ENCODE results near the gene MTARC2. TPM values are rescaled to one million over a fixed set of nuclear protein-coding genes. Genes with fewer than 3 reads are reported as not detected.
A peak's percentile ranks its signal among the peaks of the same experiment; 100 is the strongest.

Gene MTARC2
- polyA plus RNA-seq, 6 donors from 2014 or later, result 2.4 to 23.7 (median 4.0) TPM

DNA sequence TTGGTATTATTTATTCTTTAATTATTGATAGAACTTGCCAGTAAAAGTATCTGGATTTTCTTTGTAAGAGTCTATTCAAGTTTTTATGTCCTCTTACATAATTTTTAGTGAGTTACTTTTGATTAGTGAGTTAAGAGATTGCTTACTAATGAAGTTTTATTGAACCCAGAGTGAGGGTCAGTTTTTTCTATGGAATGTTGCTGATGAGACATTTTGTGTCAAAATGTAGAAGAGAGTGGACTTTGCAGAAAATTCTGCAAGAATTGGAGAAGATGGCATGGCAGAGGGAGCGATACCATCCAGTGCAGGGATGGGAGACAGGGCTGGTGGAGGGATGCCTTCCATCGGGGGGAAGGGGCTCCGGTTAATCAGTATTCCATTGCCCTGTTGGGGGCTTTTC is 11.0 kb downstream of the MTARC2 start:
- no peak for ATAC-seq (ENCODE audit: low read depth in 2 of 2)

DNA sequence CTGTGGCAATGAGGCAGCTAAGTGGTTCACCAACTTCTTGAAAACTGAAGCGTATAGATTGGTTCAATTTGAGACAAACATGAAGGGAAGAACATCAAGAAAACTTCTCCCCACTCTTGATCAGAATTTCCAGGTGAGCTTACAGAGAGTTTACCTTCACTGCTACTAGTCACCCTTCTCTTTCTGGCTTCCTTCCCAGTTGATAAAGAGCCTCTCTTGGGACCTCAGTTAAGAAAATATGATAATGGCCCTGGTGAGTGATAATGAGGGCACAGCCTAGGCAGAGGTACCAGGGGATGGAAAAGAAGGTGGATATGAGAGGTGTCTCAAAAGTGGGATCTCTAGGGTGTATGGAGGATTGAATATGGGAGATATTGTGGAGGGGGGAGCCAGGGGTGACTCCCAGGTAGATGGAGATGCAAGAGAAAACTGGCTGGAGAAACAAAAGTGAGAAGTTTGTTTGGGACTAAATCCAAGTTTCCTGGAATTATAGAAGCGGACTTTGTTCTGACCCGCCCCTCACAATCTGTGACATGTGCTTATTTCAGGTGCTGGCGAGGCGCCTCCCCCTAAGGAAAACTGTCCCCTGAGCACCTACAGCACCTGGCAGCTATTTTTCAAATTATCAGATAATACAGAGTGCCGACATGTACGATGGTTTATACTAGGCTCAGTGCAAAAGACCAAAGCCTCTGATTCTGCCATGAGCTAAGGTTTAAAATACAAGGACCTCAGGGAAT is 13.7 kb downstream of the MTARC2 start:
- no peak overlapping the region for H3K4me3 Mint-ChIP-seq
- H3K36me3 Mint-ChIP-seq, result no peaks in the 10 kb centered on the region
- H3K27me3 Mint-ChIP-seq, result peaks cover 9 to 27% (median 10%) of the 10 kb centered on the region in 3 donors
- ATAC-seq (ENCODE audit: low read depth in 2 of 2), result no peak
- DNase-seq, result no peak
- peaks cover 0 to 2% (median 0%) of the 10 kb centered on the region in 3 donors for H3K4me1 Mint-ChIP-seq
- H3K27ac Mint-ChIP-seq, result no peak overlapping the region
- H3K9me3 Mint-ChIP-seq, result no peaks in the 10 kb centered on the region

More for the DNA sequence above, 11.0 kb downstream of the MTARC2 start:
- Mint-ChIP-seq H3K36me3 (no peaks in the 10 kb centered on the region), H3K4me1 (no peaks in the 10 kb centered on the region), H3K27me3 (peaks cover 9 to 35% (median 17%) of the 10 kb centered on the region in 3 donors), H3K9me3 (peaks cover 0 to 3% (median 0%) of the 10 kb centered on the region in 7 donors), H3K27ac (no peak overlapping the region), H3K4me3 (no peak overlapping the region)
- no peak for DNase-seq

DNA sequence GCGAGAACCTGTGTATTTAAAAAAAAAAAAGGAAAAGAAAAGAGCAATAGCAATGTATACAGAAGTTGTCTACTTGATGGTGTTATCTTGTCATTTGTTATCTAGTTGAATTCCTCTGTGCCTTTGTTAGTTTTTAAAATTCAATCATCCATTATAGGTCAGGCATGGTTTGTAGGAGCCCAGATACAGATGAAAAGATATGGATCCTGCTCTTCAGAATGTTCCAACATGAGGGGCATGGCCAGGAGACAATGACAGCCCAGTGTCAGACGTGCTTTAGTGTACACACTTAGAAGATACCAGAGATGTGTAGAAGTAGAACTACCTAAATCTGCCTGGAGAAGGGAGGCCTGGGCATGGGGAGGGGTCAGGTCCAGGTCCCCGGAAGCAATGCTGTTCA is 16.6 kb downstream of the MTARC2 start:
- Mint-ChIP-seq H3K27ac (no peak overlapping the region), H3K4me1 (peaks cover 4 to 26% (median 4%) of the 10 kb centered on the region in 3 donors), H3K4me3 (no peak overlapping the region), H3K9me3 (no peaks in the 10 kb centered on the region), H3K27me3 (peaks cover under 1 to 17% (median 4%) of the 10 kb centered on the region in 3 donors), H3K36me3 (peaks cover 0 to 1% of the 10 kb centered on the region in 2 donors)
- DNase-seq (no peak), ATAC-seq (ENCODE audit: low read depth in 2 of 2) (no peak)

DNA sequence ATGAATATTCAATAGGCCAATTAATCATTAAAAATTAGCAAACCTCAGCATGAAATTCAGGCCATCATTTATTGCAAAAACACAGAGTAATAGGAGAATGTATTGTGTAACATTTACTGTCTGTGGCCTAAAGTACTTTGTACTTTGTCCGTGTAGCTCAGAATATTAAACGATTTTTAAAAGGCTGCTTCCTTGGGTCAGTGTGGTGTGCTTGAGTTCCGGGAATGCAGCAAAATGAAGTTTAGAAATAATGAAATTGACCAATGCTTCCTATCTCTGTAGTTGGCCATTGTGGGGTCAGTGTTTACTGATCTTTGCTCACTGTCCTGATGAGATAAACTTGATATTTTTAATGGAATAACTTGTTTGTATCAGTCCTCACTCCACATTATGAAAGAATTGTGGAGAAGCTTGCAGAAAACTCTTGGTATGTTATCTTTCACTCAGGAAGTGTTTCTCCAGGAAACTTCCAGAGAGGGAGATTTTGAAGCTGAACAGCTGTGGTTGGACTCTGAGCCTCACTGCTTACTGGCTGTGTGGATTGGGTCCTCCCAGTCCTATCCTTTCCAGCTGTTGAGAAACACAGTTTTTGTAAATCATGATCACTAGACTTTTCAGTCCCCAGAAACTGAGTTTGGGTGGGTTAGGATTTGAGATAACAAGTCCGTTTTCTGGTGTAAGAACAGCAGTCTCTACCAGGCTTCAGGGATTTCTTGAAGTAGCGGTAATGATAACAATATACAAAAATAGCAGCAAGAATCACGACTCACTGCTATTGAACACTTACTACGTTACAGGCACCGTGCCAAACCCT is 19.4 kb downstream of the MTARC2 start:
- peak overlapping the region in 1 of 8 donors; percentile 30 for H3K4me3 Mint-ChIP-seq
- H3K36me3 Mint-ChIP-seq, result peaks cover 0 to 5% of the 10 kb centered on the region in 2 donors
- H3K9me3 Mint-ChIP-seq, result peaks cover 0 to 2% (median 0%) of the 10 kb centered on the region in 7 donors
- H3K27me3 Mint-ChIP-seq, result peaks cover 0 to 3% (median 0%) of the 10 kb centered on the region in 3 donors
- peaks cover 13 to 49% (median 13%) of the 10 kb centered on the region in 3 donors for H3K4me1 Mint-ChIP-seq
- H3K27ac Mint-ChIP-seq, result peak overlapping the region in 2 of 6 donors; percentile 86 to 95
- ATAC-seq (ENCODE audit: low read depth in 2 of 2) (no peak), DNase-seq (no peak)

DNA sequence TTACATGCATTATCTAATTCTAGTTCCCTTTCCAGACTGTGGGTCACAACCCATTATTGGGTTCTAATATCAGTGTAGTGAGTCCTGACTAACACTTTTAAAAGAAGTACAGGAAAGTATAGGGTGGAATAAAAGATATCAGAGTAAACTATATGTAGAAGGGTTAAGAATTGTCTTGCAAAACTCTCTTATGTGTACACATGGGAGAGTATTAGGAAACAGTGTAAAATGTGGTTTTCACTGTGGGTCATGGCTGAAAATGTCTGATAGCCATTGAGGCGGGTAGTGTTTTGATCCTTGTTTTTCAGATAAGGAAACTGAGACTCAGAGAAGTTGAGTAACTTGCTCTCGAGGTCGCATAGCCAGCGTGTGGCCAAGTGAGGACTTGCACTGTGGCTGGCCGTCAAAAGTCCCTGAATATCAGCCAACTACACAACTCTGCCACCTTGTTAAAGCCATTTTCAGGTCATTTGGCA is 20.0 kb downstream of the MTARC2 start:
- H3K4me1 Mint-ChIP-seq, result peaks cover 13 to 55% (median 14%) of the 10 kb centered on the region in 3 donors
- peaks cover 0 to 5% of the 10 kb centered on the region in 2 donors for H3K36me3 Mint-ChIP-seq
- no peak for DNase-seq
- no peak for ATAC-seq (ENCODE audit: low read depth in 2 of 2)
- peak overlapping the region in 1 of 8 donors; percentile 13 for H3K4me3 Mint-ChIP-seq
- H3K9me3 Mint-ChIP-seq, result peaks cover 0 to 2% (median 0%) of the 10 kb centered on the region in 7 donors
- peak overlapping the region in 4 of 6 donors; percentile 38 to 95 (median 68) for H3K27ac Mint-ChIP-seq
- no peaks in the 10 kb centered on the region for H3K27me3 Mint-ChIP-seq

DNA sequence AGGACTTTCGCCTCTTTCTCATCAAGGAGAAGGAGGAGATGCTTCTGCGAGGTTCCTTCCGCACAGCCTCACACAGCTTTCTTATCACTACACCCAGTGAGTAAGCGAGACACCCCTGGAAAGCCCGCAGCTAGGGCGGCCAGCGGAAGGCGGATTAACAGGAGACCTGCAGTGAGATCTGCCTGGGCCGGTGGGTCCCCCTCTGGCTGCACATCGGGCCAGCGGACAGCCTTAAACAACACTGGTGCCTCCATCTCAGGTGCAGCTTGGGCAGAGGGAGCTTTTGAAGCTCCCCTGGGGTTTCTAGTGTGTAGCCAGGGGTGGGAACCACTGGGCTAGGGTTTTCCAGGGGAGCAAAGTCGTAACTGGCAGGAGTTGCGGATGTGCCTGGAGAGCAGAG is 21.1 kb downstream of the MTARC2 start:
- H3K4me1 Mint-ChIP-seq, result peaks cover 13 to 62% (median 14%) of the 10 kb centered on the region in 3 donors
- peak overlapping the region in 3 of 6 donors; percentile 64 to 95 (median 65) for H3K27ac Mint-ChIP-seq
- H3K4me3 Mint-ChIP-seq, result no peak overlapping the region
- no peaks in the 10 kb centered on the region for H3K27me3 Mint-ChIP-seq
- peaks cover 0 to 5% of the 10 kb centered on the region in 2 donors for H3K36me3 Mint-ChIP-seq
- ATAC-seq (ENCODE audit: low read depth in 2 of 2) (no peak), DNase-seq (no peak)
- H3K9me3 Mint-ChIP-seq, result peaks cover 0 to 2% (median 0%) of the 10 kb centered on the region in 7 donors

DNA sequence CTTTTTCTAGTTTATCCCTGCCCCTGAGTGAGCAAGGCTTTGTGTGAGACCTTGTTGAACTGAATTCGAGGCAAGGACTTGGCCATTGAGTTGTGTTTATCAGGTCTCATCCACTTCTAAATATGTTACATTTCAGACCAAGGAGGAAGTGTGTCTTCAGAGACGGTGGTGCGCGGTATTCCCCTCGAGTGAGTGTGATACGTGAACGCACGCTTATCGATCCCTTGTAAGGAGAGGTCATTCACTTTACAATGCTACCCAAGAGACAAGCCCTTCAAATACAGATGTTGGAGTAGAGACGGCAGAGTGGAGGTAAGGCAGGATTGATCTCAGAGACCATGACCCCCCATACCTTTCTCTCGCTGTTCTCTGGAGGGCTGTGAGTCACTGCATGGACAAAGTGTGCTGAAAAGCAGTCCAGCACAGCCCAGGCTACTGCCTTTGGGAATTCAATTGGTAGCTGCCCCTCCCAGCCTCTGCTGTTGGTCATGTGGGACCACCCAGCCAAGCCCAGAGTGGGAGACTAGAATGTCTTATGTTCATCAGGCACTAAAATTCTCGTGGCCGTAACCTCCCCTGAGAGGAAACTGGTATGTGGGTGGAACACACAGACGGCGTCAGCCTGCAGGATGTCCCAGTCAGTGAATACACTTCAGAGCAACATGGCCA is 22.3 kb downstream of the MTARC2 start:
- Mint-ChIP-seq H3K27me3 (no peaks in the 10 kb centered on the region), H3K4me3 (peak overlapping the region; percentile 66 to 92 (median 84)), H3K9me3 (peaks cover 0 to 2% (median 0%) of the 10 kb centered on the region in 7 donors), H3K4me1 (peaks cover 18 to 68% (median 19%) of the 10 kb centered on the region in 3 donors), H3K27ac (peak overlapping the region; percentile 95 to 99 (median 98)), H3K36me3 (peaks cover 0 to 5% of the 10 kb centered on the region in 2 donors)
- DNase-seq (peak; percentile 58), ATAC-seq (ENCODE audit: low read depth in 2 of 2) (peak; percentile 84 to 86)

DNA sequence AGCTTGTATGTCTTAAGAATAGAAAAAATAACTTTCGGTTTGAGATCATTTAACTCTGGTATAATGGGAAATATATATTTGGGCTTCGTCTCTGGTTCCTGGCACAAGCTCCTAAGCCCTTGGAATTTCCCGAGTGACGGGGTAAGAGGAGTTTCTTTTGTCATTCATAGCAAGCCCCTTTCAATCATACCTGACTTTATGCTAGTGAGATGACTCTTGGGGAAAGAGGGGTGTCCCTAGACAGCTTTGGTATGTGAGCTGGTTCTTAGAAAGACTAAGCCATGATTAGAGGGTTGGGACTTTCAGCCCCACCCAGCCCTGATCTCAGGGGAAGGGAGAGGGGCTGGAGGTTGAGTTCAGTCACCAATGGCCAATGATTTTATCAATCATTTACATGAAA is 24.7 kb downstream of the MTARC2 start:
- Mint-ChIP-seq H3K27me3 (no peaks in the 10 kb centered on the region), H3K27ac (peak overlapping the region in 4 of 6 donors; percentile 18 to 69 (median 38)), H3K4me3 (no peak overlapping the region), H3K9me3 (peaks cover 0 to 2% (median 0%) of the 10 kb centered on the region in 7 donors), H3K36me3 (peaks cover 0 to 5% of the 10 kb centered on the region in 2 donors), H3K4me1 (peaks cover 19 to 69% (median 29%) of the 10 kb centered on the region in 3 donors)
- DNase-seq (no peak), ATAC-seq (ENCODE audit: low read depth in 2 of 2) (no peak)

DNA sequence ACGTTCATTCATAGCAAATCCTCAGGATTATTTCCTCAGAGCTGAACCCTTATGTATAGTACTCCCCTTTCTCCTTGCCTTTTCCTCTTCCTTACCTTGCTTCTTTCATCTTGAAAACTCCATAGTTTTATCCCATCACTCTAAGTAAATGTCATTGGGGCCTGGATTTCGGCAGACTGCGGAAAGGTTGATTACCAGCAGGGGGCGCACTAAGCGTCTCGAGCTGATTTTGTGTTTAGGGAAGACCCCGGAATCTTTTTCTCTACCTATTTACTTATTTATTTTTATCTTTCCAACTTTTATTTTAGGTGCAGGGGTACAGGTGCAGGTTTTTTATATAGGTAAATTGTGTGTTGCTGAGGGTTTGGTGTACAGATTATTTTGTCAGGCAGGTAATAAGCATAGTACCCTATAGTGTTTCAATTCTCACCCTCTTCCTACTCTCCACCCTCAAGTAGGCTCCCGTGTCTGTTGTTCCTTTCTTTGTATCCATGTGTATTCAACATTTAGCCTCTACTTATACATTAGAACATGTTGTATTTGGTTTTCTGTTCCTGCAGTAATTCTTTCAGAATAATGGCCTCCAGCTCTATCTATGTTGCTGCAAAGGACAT is 27.2 kb downstream of the MTARC2 start:
- ATAC-seq (ENCODE audit: low read depth in 2 of 2) (no peak), DNase-seq (peak; percentile 26)
- peak overlapping the region in 3 of 6 donors; percentile 45 to 72 (median 55) for H3K27ac Mint-ChIP-seq
- peak overlapping the region in 2 of 8 donors; percentile 2 to 12 for H3K4me3 Mint-ChIP-seq
- H3K36me3 Mint-ChIP-seq, result no peaks in the 10 kb centered on the region
- H3K9me3 Mint-ChIP-seq, result no peaks in the 10 kb centered on the region
- H3K4me1 Mint-ChIP-seq, result peaks cover 12 to 44% (median 19%) of the 10 kb centered on the region in 3 donors
- no peaks in the 10 kb centered on the region for H3K27me3 Mint-ChIP-seq

DNA sequence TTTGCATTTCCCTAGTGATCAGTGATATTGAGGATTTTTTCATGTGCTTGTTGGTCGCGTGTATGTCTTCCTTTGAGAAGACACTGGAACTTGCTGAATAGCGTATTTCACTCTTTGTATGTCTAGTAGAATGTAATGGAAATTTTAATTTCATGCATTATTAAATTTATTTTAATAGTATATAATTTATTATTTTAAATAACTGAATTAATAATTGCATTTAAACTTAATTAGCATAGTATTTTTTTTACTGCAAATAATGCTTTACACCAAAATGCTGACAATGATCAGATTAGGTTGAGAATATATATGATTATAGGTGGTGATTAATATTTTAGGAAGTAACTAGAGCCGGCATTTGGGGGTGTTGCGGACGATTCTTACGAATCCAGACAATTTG is 28.1 kb downstream of the MTARC2 start:
- ATAC-seq (ENCODE audit: low read depth in 2 of 2) (no peak), DNase-seq (no peak)
- no peak overlapping the region for H3K27ac Mint-ChIP-seq
- H3K4me3 Mint-ChIP-seq, result no peak overlapping the region
- H3K36me3 Mint-ChIP-seq, result no peaks in the 10 kb centered on the region
- H3K9me3 Mint-ChIP-seq, result no peaks in the 10 kb centered on the region
- no peaks in the 10 kb centered on the region for H3K27me3 Mint-ChIP-seq
- H3K4me1 Mint-ChIP-seq, result peaks cover 9 to 35% (median 16%) of the 10 kb centered on the region in 3 donors

DNA sequence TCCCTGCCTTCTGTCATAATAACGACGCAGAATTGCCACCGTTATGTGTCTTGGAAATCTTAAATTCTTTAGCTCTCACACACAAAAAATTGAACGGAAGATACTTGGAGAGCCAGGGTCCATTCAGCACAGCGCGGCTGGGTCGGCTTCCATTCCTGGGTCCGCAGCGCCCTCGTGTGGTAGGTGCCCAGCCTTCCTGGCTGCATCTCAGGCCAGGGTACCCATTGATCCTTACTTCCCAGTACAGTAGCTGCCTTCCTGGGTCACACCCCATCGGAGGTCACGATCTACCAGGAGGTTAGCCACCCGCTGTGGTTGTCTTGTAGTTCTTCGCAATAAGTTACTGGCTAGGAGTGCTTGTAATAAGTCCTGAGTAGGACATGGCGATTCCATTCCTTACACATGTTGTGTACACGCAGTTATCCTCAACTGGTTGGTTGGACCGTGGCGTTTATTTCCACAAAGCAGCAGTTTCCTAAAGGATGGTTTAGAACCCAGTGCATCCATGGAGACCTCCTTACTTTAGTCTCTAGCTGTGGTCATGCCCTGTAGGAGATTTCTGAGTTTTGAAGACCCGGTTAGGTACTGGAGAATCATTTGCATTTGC is 28.7 kb downstream of the MTARC2 start:
- ATAC-seq (ENCODE audit: low read depth in 2 of 2) (peak; percentile 91 to 92), DNase-seq (peak; percentile 55)
- Mint-ChIP-seq H3K36me3 (no peaks in the 10 kb centered on the region), H3K27ac (no peak overlapping the region), H3K4me3 (peak overlapping the region in 1 of 8 donors; percentile 6), H3K4me1 (peaks cover 9 to 30% (median 16%) of the 10 kb centered on the region in 3 donors), H3K9me3 (no peaks in the 10 kb centered on the region), H3K27me3 (no peaks in the 10 kb centered on the region)

DNA sequence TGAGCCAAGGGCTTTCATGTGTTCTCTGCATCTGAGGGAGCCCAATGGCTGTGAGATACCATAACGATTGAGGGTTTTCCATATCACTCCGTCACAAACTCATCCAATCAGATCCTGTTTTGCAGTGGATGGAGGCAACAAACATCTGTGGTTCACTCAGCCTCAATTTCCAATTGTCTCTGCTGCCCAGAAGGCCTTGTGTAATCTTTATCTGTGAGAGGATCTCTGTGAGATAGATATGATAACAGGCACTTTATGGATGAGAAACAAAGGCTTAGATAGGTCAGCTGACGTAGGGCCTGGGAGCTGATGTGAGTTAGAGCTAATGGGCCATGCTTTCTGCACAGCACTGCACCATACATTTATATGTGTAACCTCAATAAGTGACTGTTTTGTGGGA is 35.3 kb downstream of the MTARC2 start:
- Mint-ChIP-seq H3K9me3 (no peaks in the 10 kb centered on the region), H3K27me3 (peaks cover 19 to 49% (median 32%) of the 10 kb centered on the region in 3 donors), H3K36me3 (peaks cover 7 to 8% of the 10 kb centered on the region in 2 donors), H3K4me3 (peak overlapping the region in 1 of 8 donors; percentile 23), H3K27ac (no peak overlapping the region), H3K4me1 (peaks cover 0 to 9% (median 0%) of the 10 kb centered on the region in 3 donors)
- DNase-seq, result no peak
- no peak for ATAC-seq (ENCODE audit: low read depth in 2 of 2)

All from naive B cell (primary cell).